Suprapubic skin (tissue), 4 donors: ENCODE measurements around the gene PIAS4. TPM values are rescaled to one million over a fixed set of nuclear protein-coding genes. Genes with fewer than 3 reads are reported as not detected.

Source experiments
- DNase-seq, 2 donors: peaks; one replicate each; pipeline ENCODE4 v3.0.0-alpha.2; 2019; ENCODE audit warnings: low spot score in 2 of 2
- H3K27ac ChIP-seq: fragments of 200-600 bp; sonication (generic); one replicate; pipeline ENCODE4 v1.5.1; 2019
- H3K27me3 ChIP-seq: fragments of 200-600 bp; sonication (generic); one replicate; pipeline ENCODE4 v1.5.1; 2019
- H3K36me3 ChIP-seq: fragments of 200-600 bp; sonication (generic); one replicate; pipeline ENCODE4 v1.5.1; 2019
- H3K4me1 ChIP-seq: fragments of 200-600 bp; sonication (generic); one replicate; pipeline ENCODE4 v1.5.1; 2019
- H3K4me3 ChIP-seq: fragments of 200-600 bp; sonication (generic); one replicate; pipeline ENCODE4 v1.5.1; 2019; ENCODE audit warnings: mild to moderate bottlenecking
- H3K9me3 ChIP-seq: fragments of 200-600 bp; sonication (generic); one replicate; pipeline ENCODE4 v1.5.1; 2019
- CTCF ChIP-seq, 2 donors: fragments of 200-600 bp in 1 of 2; fragments of 450-650 bp in 1 of 2; sonication (generic) in 1 of 2; IDR thresholded peaks; one replicate each; pipeline ENCODE4 v1.5.1; 2016 to 2019; ENCODE audit warnings: antibody characterized with exemption in 2 of 2, mild to moderate bottlenecking in 1 of 2, moderate library complexity in 1 of 2
- EP300 ChIP-seq: sonication (generic); formaldehyde crosslinking; IDR thresholded peaks from one replicate; pipeline ENCODE4 v1.6.1; 2017; ENCODE audit warnings: antibody characterized with exemption
- POLR2A ChIP-seq, 2 donors: fragments of 450-650 bp; IDR thresholded peaks; one replicate each; pipeline ENCODE4 v1.6.1; 2017; ENCODE audit warnings: antibody characterized with exemption in 2 of 2, mild to moderate bottlenecking in 2 of 2, moderate library complexity in 2 of 2
- POLR2AphosphoS5 ChIP-seq, 3 donors: sonication (generic); formaldehyde crosslinking; IDR thresholded peaks; one replicate each; pipeline ENCODE4 v1.6.1; 2017; ENCODE audit warnings: antibody characterized with exemption in 3 of 3
- WGBS: methylation state at CpG from one replicate; pipeline ENCODE4 v1.1.5; 2018; 5-methylcytosine and 5-hydroxymethylcytosine counted together
- total RNA-seq, 4 donors: library from RNA; depleted of rRNA; stranded (reverse); fragments of >200 nt; gene quantifications; one replicate each; pipeline ENCODE4 v1.1.0, GENCODE V29; 2016

Gene PIAS4
- total RNA-seq, 4 donors from 2014 or later = 17.1 to 28.7 (median 22.6) TPM

- DNase-seq = no peak
- peaks cover 4% of the 10 kb centered on the region for H3K4me1 ChIP-seq
- no peak overlapping the region for H3K4me3 ChIP-seq
- WGBS = 81% methylated on average over 14 of the region's 14 CpGs
- H3K27me3 ChIP-seq = no peaks in the 10 kb centered on the region
- H3K27ac ChIP-seq = no peak overlapping the region
- TF ChIP-seq CTCF (IDR thresholded peaks at IDR 0.05) (no peak), POLR2AphosphoS5 (IDR thresholded peaks at IDR 0.05) (no peak), EP300 (no peak), POLR2A (IDR thresholded peaks at IDR 0.05) (no peak)
- peaks cover 56% of the 10 kb centered on the region for H3K36me3 ChIP-seq
- H3K9me3 ChIP-seq = no peaks in the 10 kb centered on the region
These were observed 31.9 kb upstream of the PIAS4 start for GRCh38 chr19:3975637-3976087.

GRCh38 chr19:3976495-3977241, 30.9 kb upstream of the PIAS4 start:
- H3K27me3 ChIP-seq = no peaks in the 10 kb centered on the region
- no peaks in the 10 kb centered on the region for H3K9me3 ChIP-seq
- DNase-seq = peak in 1 of 2 donors; percentile 66
- no peak overlapping the region for H3K4me3 ChIP-seq
- peaks cover 2% of the 10 kb centered on the region for H3K4me1 ChIP-seq
- H3K36me3 ChIP-seq = peaks cover 66% of the 10 kb centered on the region
- TF ChIP-seq POLR2A (IDR thresholded peaks at IDR 0.05) (no peak), POLR2AphosphoS5 (IDR thresholded peaks at IDR 0.05) (no peak), EP300 (no peak), CTCF (IDR thresholded peaks at IDR 0.05) (no peak)
- 84% methylated on average over 16 of the region's 29 CpGs for WGBS
- H3K27ac ChIP-seq = no peak overlapping the region

- Histone ChIP-seq H3K36me3 (peaks cover 74% of the 10 kb centered on the region), H3K9me3 (no peaks in the 10 kb centered on the region), H3K4me3 (no peak overlapping the region), H3K27me3 (no peaks in the 10 kb centered on the region), H3K4me1 (peaks cover 11% of the 10 kb centered on the region), H3K27ac (no peak overlapping the region)
- 83% methylated on average over 18 of the region's 59 CpGs for WGBS
- DNase-seq = peak in 1 of 2 donors; percentile 64
- TF ChIP-seq CTCF (IDR thresholded peaks at IDR 0.05) = no peak
- no peak for TF ChIP-seq POLR2AphosphoS5 (IDR thresholded peaks at IDR 0.05)
- no peak for TF ChIP-seq POLR2A (IDR thresholded peaks at IDR 0.05)
- TF ChIP-seq EP300 = no peak
These were observed 30.0 kb upstream of the PIAS4 start for GRCh38 chr19:3977242-3978143.

- H3K4me3 ChIP-seq = no peak overlapping the region
- H3K9me3 ChIP-seq = no peaks in the 10 kb centered on the region
- WGBS = 86% methylated on average over 17 of the region's 19 CpGs
- H3K36me3 ChIP-seq = peaks cover 81% of the 10 kb centered on the region
- H3K27me3 ChIP-seq = no peaks in the 10 kb centered on the region
- peaks cover 17% of the 10 kb centered on the region for H3K4me1 ChIP-seq
- TF ChIP-seq POLR2A (IDR thresholded peaks at IDR 0.05) (no peak), CTCF (IDR thresholded peaks at IDR 0.05) (no peak), EP300 (no peak), POLR2AphosphoS5 (IDR thresholded peaks at IDR 0.05) (no peak)
- H3K27ac ChIP-seq = no peak overlapping the region
- no peak for DNase-seq
These were observed 29.4 kb upstream of the PIAS4 start for GRCh38 chr19:3978145-3978544.

- Histone ChIP-seq H3K27ac (no peak overlapping the region), H3K4me3 (no peak overlapping the region), H3K9me3 (no peaks in the 10 kb centered on the region), H3K36me3 (peaks cover 92% of the 10 kb centered on the region), H3K4me1 (peaks cover 28% of the 10 kb centered on the region), H3K27me3 (no peaks in the 10 kb centered on the region)
- TF ChIP-seq CTCF (IDR thresholded peaks at IDR 0.05) (no peak), POLR2AphosphoS5 (IDR thresholded peaks at IDR 0.05) (no peak), POLR2A (IDR thresholded peaks at IDR 0.05) (no peak), EP300 (no peak)
- WGBS = 89% methylated on average over 18 of the region's 18 CpGs
- peak in 1 of 2 donors; percentile 67 for DNase-seq
These were observed 28.3 kb upstream of the PIAS4 start for GRCh38 chr19:3979289-3979673.
